GM21737 (cell line): ENCODE data around the gene PRRT2.

Experiments
- ATAC-seq: cut with Tn5 transposase; IDR thresholded peaks from one replicate; pipeline ENCODE4 v1.9.1; 2021; ENCODE audit warnings: mild to moderate bottlenecking, moderate library complexity; ENCODE audit not compliant: unreplicated experiment

PRRT2 gene

DNA sequence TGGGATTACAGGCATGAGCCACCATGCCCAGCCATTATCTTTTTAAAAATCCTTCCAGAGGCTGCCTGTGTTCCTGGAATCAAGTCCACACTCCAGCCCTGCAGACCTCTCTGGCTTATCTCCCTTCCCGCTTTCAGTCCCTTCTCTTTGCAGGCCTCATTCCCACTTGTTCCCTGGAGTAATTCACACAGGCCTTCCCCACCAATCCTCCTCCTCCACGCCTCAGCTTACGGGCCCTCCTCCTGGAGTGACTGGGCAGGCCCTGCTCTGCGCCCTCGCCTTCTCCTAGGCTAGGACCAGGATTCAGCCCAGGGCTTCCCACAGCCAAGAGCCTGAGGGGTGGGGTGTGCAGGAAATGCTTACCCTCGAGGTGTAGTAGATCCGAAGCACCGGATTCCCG, 48.2 kb downstream of the PRRT2 start:
- no peak for ATAC-seq

DNA sequence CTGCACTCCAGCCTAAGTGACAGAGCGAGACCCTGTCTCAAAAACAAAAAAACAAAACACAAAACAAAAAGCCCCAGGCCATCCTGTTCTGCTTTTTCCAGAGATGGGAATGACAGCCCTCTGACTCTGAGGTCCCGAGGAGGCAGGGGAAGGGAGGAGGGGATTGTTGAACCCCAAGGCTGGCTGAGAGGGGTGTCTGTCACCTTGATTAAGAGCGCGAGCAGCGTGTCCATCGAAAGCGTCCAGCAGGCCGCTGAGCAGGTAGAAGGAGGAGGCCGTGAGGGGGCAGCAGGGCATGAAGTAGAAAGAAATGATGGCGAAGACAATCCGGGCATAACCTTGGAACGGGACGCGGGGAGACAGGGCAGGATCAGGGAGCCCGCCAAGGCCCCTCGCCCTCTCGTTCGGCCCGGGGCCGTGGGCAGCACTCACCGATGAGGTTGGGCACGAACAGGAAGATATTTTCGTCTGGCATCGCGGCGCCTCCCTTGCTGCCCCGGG, 50.4 kb downstream of the PRRT2 start:
- no peak for ATAC-seq

DNA sequence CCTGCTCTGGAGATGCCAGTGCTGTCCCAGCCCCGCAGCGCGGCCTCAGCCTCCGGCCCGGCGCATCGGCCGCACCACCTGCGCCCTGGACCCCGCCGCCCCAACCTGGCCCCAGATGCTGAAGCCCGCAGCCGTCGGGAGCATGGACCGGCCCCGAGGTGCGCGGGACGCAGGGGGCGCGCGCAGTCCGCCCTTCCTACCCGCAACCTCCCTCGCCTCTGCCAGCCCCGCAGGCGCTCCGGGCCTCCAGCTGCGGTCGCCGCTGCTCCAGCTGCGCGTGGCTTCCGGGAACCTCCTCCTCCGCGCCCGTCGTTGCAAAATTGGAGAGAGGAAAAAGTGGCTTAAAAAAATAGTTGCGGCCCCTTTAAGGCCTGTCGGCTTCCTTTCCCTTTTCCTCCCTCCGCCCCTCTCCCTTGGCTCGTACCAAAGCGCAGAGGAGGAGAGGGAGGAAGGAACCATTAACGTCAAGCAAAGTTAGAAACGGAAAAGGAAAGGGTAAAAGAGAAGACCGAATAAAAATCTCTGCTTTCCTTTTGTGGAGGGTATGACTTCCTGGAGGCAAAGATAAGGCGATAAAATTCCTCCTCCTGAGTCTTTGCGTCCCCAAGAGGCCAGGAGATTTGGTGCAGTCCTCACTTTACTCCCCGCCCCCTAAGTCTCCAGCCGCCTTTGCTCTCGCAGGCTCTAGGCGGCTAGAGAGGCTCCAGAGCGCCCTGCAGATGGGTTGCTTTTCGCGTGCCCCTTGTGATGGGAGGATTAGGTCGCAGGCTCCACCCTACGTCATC, 51.1 kb downstream of the PRRT2 start, which contains the start of gene CDIPT:
TSS of gene CDIPT (minus strand) at position 343 of the 785 bp plus-strand sequence. CDS start 369 bp downstream, outside the sequence.
- ATAC-seq: peak; percentile 90

DNA sequence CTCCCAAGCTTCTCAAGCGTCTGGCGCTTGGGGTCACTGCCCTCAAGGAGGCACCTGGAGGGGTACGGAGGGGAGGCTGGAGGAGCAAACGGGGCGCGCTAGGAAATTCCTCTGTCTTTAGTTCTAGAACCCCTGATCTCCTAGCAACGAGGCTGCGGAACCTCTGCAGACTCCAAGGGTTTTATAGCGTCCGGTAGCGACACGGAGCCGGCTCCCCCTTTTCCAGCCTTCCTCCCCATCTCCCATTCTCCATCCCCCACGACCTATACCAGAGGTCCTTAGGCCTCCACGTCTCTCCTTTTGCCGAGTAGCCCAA, 51.6 kb downstream of the PRRT2 start:
- ATAC-seq: no peak

DNA sequence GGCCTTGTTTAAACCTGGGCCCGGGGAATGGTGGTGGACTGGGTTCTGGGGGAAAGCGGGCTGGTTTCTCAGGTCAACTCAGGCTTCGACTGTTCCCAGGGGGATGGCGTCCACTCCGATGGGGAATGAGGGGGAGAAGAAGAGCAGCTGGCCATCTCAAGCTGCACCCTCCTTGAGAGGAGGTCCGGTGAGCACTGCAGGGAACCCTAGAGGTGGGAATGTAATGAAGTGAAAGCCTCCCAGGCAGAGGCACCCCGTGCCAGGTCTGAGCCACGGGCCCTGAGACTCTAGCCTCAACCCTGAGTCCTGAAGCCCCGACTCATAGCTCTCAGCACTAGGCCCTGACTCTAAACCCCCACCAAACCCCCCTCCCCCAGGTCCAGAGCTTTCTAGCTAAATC, 52.2 kb downstream of the PRRT2 start:
- no peak for ATAC-seq
